ENCODE measurements around the gene KRTAP12-3.
"Not testable (repeated sequence)": the region's sequence is repeated elsewhere in the genome, so short reads cannot be mapped to it uniquely, and the experiment has no call there.

The KRTAP12-3 gene

GRCh38 chr21:44657635-44658540, at the start of gene KRTAP12-3:
Gene KRTAP12-3 (plus strand): TSS chr21:44657932. CDS start chr21:44657980, 48 bp downstream.
- Histone ChIP-seq H3K27me3 (ENCODE audit: insufficient read depth, insufficient read length) (no peaks in the 10 kb centered on the region), H3K9me3 (ENCODE audit: insufficient read depth, low read length) (peaks cover 8% of the 10 kb centered on the region), H3K4me1 (ENCODE audit: insufficient read depth, insufficient read length) (peaks cover 6% of the 10 kb centered on the region), H3K4me3 (ENCODE audit: insufficient read length, low read depth) (no peak within 1 kb of the TSS), H3K9ac (ENCODE audit: insufficient read length, low read depth) (no peak within 1 kb of the TSS), H3K36me3 (ENCODE audit: insufficient read depth, insufficient read length, low read length) (no peaks in the 10 kb centered on the region)
- no peak for TF ChIP-seq SUZ12 (IDR thresholded peaks at IDR 0.05; ENCODE audit: extremely low read depth, insufficient read depth, insufficient read length)
- no peak for TF ChIP-seq YY1 (IDR thresholded peaks at IDR 0.05; ENCODE audit: insufficient read depth, insufficient read length)
- TF ChIP-seq ZNF274 (IDR thresholded peaks at IDR 0.05; ENCODE audit: low read depth, low read length) = no peak
- DNase-seq (ENCODE audit: low read depth, low spot score) = no peak

DNA sequence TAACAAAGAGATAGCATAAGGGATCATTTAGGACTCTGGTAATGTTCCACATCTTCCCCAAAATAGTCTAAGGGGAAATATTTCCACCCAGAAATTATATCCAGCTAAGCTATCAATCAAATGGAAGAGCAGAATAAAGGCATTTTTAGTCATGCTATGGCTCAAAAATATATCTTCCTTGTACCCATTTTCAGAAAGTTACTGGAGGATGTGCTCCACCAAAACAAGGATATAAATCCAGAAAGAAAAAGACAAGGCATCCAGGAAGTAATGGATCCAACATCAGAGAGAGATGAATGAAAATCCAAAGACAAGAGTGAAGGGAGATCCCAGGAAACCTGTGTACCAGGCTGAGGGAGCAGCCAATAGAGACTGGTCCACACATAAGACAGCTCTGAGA, 48.5 kb upstream of the KRTAP12-3 start:
- Histone ChIP-seq H3K9me3 (ENCODE audit: insufficient read depth, low read length) (peaks cover 20% of the 10 kb centered on the region), H3K36me3 (ENCODE audit: insufficient read depth, insufficient read length, low read length) (no peaks in the 10 kb centered on the region), H3K27me3 (ENCODE audit: insufficient read depth, insufficient read length) (no peaks in the 10 kb centered on the region), H3K9ac (ENCODE audit: insufficient read length, low read depth) (no peak overlapping the region), H3K4me3 (ENCODE audit: insufficient read length, low read depth) (no peak overlapping the region), H3K4me1 (ENCODE audit: insufficient read depth, insufficient read length) (peaks cover 2% of the 10 kb centered on the region)
- DNase-seq (ENCODE audit: low read depth, low spot score) = no peak
- TF ChIP-seq SUZ12 (IDR thresholded peaks at IDR 0.05; ENCODE audit: extremely low read depth, insufficient read depth, insufficient read length) (no peak), YY1 (IDR thresholded peaks at IDR 0.05; ENCODE audit: insufficient read depth, insufficient read length) (no peak), ZNF274 (IDR thresholded peaks at IDR 0.05; ENCODE audit: low read depth, low read length) (no peak)

- not testable (repeated sequence) for DNase-seq (ENCODE audit: low read depth, low spot score); H3K9ac ChIP-seq (ENCODE audit: insufficient read length, low read depth); H3K4me3 ChIP-seq (ENCODE audit: insufficient read length, low read depth); H3K4me1 ChIP-seq (ENCODE audit: insufficient read depth, insufficient read length); H3K36me3 ChIP-seq (ENCODE audit: insufficient read depth, insufficient read length, low read length); H3K27me3 ChIP-seq (ENCODE audit: insufficient read depth, insufficient read length)
- H3K9me3 ChIP-seq (ENCODE audit: insufficient read depth, low read length) = peaks cover 20% of the 10 kb centered on the region
Observed at GRCh38 chr21:44610157-44610843, 47.4 kb upstream of the KRTAP12-3 start.

- no peak overlapping the region for H3K9ac ChIP-seq (ENCODE audit: insufficient read length, low read depth)
- no peak for DNase-seq (ENCODE audit: low read depth, low spot score)
- H3K4me3 ChIP-seq (ENCODE audit: insufficient read length, low read depth) = no peak overlapping the region
- no peaks in the 10 kb centered on the region for H3K27me3 ChIP-seq (ENCODE audit: insufficient read depth, insufficient read length)
- H3K4me1 ChIP-seq (ENCODE audit: insufficient read depth, insufficient read length) = peaks cover 6% of the 10 kb centered on the region
- peaks cover 20% of the 10 kb centered on the region for H3K9me3 ChIP-seq (ENCODE audit: insufficient read depth, low read length)
- no peak for TF ChIP-seq SUZ12 (IDR thresholded peaks at IDR 0.05; ENCODE audit: extremely low read depth, insufficient read depth, insufficient read length)
- TF ChIP-seq ZNF274 (IDR thresholded peaks at IDR 0.05; ENCODE audit: low read depth, low read length) = no peak
- no peaks in the 10 kb centered on the region for H3K36me3 ChIP-seq (ENCODE audit: insufficient read depth, insufficient read length, low read length)
Observed at GRCh38 chr21:44611551-44611950, 46.2 kb upstream of the KRTAP12-3 start.

DNA sequence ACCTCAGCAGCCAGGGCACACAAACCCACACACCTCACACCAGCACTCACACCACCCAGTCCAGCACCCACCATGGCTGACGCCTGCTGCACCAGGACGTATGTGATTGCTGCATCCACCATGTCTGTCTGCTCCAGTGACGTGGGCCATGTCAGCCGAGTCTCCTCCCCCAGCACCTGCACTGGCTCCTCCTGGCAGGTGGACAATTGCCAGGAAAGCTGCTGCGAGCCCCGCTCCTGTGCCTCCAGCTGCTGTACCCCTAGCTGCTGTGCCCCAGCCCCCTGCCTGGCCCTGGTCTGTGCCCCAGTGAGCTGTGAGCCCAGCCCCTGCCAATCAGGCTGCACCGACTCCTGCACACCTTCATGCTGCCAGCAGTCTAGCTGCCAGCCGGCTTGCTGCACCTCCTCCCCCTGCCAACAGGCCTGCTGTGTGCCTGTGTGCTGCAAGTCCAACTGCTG, 45.7 kb upstream of the KRTAP12-3 start, which contains the start of gene KRTAP10-8:
KRTAP10-8 (plus strand) TSS at position 51 of the 458 bp plus-strand sequence; CDS start at position 73, 22 bp downstream.
- Histone ChIP-seq H3K4me1 (ENCODE audit: insufficient read depth, insufficient read length) (peaks cover 10% of the 10 kb centered on the region), H3K9me3 (ENCODE audit: insufficient read depth, low read length) (peaks cover 20% of the 10 kb centered on the region), H3K9ac (ENCODE audit: insufficient read length, low read depth) (no peak within 1 kb of the TSS), H3K27me3 (ENCODE audit: insufficient read depth, insufficient read length) (no peaks in the 10 kb centered on the region), H3K4me3 (ENCODE audit: insufficient read length, low read depth) (no peak within 1 kb of the TSS), H3K36me3 (ENCODE audit: insufficient read depth, insufficient read length, low read length) (no peaks in the 10 kb centered on the region)
- no peak for TF ChIP-seq ZNF274 (IDR thresholded peaks at IDR 0.05; ENCODE audit: low read depth, low read length)
- TF ChIP-seq YY1 (IDR thresholded peaks at IDR 0.05; ENCODE audit: insufficient read depth, insufficient read length) = no peak
- no peak for TF ChIP-seq SUZ12 (IDR thresholded peaks at IDR 0.05; ENCODE audit: extremely low read depth, insufficient read depth, insufficient read length)
- DNase-seq (ENCODE audit: low read depth, low spot score) = no peak

GRCh38 chr21:44612669-44613229, 45.0 kb upstream of the KRTAP12-3 start:
- DNase-seq (ENCODE audit: low read depth, low spot score) = no peak
- no peak overlapping the region for H3K9ac ChIP-seq (ENCODE audit: insufficient read length, low read depth)
- H3K4me3 ChIP-seq (ENCODE audit: insufficient read length, low read depth) = no peak overlapping the region
- H3K9me3 ChIP-seq (ENCODE audit: insufficient read depth, low read length) = peaks cover 20% of the 10 kb centered on the region
- no peaks in the 10 kb centered on the region for H3K27me3 ChIP-seq (ENCODE audit: insufficient read depth, insufficient read length)
- no peak for TF ChIP-seq SUZ12 (IDR thresholded peaks at IDR 0.05; ENCODE audit: extremely low read depth, insufficient read depth, insufficient read length)
- TF ChIP-seq ZNF274 (IDR thresholded peaks at IDR 0.05; ENCODE audit: low read depth, low read length) = no peak
- TF ChIP-seq YY1 (IDR thresholded peaks at IDR 0.05; ENCODE audit: insufficient read depth, insufficient read length) = no peak
- H3K4me1 ChIP-seq (ENCODE audit: insufficient read depth, insufficient read length) = peaks cover 14% of the 10 kb centered on the region
- no peaks in the 10 kb centered on the region for H3K36me3 ChIP-seq (ENCODE audit: insufficient read depth, insufficient read length, low read length)

Measured in NT2/D1 (cell line).